HepG2 (cell line): ENCODE results near the gene BBS1. TPM values are rescaled to one million over a fixed set of nuclear protein-coding genes. Genes with fewer than 3 reads are reported as not detected.

Experiments
- ESRRA ChIP-seq: sonication (generic); formaldehyde crosslinking; IDR thresholded peaks from 2 replicates; pipeline ENCODE4 v1.5.1; 2020; ENCODE audit warnings: mild to moderate bottlenecking, low read depth, missing genetic modification reagents
- HOXA5 ChIP-seq: sonication (generic); formaldehyde crosslinking; IDR thresholded peaks from 2 replicates; pipeline ENCODE4 v1.4.0; 2020; ENCODE audit warnings: missing genetic modification reagents
- ZNF557 ChIP-seq: sonication (generic); formaldehyde crosslinking; IDR thresholded peaks from 2 replicates; pipeline ENCODE4 v1.4.0; 2020; ENCODE audit warnings: missing genetic modification reagents
- ZNF761 ChIP-seq: sonication (generic); formaldehyde crosslinking; conservative IDR thresholded peaks from 2 replicates; pipeline ENCODE4 v1.4.0; 2020; ENCODE audit warnings: mild to moderate bottlenecking, missing genetic modification reagents
- polyA plus RNA-seq, 8 experiments: library from polyadenylated mRNA; depleted of rRNA in 3 of 8; stranded (reverse) in 7 of 8; unstranded in 1 of 8; fragments of >200 nt; fragmentation: Illumina TruSeq in 4 of 8; extraction: Trizol in 4 of 8; gene quantifications; 2 replicates each; pipeline versions ENCODE4 v1.2.1 to v1.2.3, GENCODE V29; 2011 to 2016; ENCODE audit warnings: low read depth in 4 of 8, missing spikeins in 1 of 8, mixed read lengths in 1 of 8; ENCODE audit not compliant: insufficient read depth in 1 of 8
- total RNA-seq, 5 experiments: library from RNA; depleted of rRNA; stranded (reverse); fragments of >200 nt; fragmentation: Illumina TruSeq; extraction: Trizol; gene quantifications; 2 replicates each; pipeline ENCODE4 v1.2.3, GENCODE V29; 2016; ENCODE audit warnings: low read depth in 1 of 5
- TF ChIP-seq, protein P1 (sequence below): sonication (generic); formaldehyde crosslinking; conservative IDR thresholded peaks from 2 replicates; pipeline ENCODE4 v1.8.0; 2022; ENCODE audit warnings: missing genetic modification reagents
- TF ChIP-seq, protein P2 (sequence below): sonication (generic); formaldehyde crosslinking; IDR thresholded peaks from 2 replicates; pipeline ENCODE4 v1.5.0; 2020; ENCODE audit warnings: mild to moderate bottlenecking, missing genetic modification reagents
- TF ChIP-seq, protein P3 (sequence below): sonication (generic); formaldehyde crosslinking; IDR thresholded peaks from 2 replicates; pipeline ENCODE4 v1.5.0; 2020; ENCODE audit warnings: mild to moderate bottlenecking, missing genetic modification reagents
- TF ChIP-seq, protein P4 (sequence below): sonication (generic); formaldehyde crosslinking; IDR thresholded peaks from 2 replicates; pipeline ENCODE4 v1.4.0; 2020; ENCODE audit warnings: missing genetic modification reagents
- TF ChIP-seq, protein P5 (sequence below): sonication (generic); formaldehyde crosslinking; IDR thresholded peaks from 2 replicates; pipeline ENCODE4 v1.5.1; 2020; ENCODE audit warnings: mild to moderate bottlenecking, missing genetic modification reagents, borderline replicate concordance
- TF ChIP-seq, protein P6 (sequence below): sonication (generic); formaldehyde crosslinking; IDR thresholded peaks from 2 replicates; pipeline ENCODE4 v1.8.1; 2023; ENCODE audit warnings: mild to moderate bottlenecking, inconsistent platforms, moderate library complexity, missing genetic modification reagents, borderline replicate concordance
- TF ChIP-seq, protein P7 (sequence below): sonication (generic); formaldehyde crosslinking; IDR thresholded peaks from 2 replicates; pipeline ENCODE4 v1.8.1; 2023; ENCODE audit warnings: mild to moderate bottlenecking, missing genetic modification reagents, borderline replicate concordance

Gene BBS1
- total and polyA plus RNA-seq, 2 of the 13 experiments (the other 11 are each of a cell fraction or from before 2014, with no cell fraction given) = 11.7 to 14.1 TPM

DNA sequence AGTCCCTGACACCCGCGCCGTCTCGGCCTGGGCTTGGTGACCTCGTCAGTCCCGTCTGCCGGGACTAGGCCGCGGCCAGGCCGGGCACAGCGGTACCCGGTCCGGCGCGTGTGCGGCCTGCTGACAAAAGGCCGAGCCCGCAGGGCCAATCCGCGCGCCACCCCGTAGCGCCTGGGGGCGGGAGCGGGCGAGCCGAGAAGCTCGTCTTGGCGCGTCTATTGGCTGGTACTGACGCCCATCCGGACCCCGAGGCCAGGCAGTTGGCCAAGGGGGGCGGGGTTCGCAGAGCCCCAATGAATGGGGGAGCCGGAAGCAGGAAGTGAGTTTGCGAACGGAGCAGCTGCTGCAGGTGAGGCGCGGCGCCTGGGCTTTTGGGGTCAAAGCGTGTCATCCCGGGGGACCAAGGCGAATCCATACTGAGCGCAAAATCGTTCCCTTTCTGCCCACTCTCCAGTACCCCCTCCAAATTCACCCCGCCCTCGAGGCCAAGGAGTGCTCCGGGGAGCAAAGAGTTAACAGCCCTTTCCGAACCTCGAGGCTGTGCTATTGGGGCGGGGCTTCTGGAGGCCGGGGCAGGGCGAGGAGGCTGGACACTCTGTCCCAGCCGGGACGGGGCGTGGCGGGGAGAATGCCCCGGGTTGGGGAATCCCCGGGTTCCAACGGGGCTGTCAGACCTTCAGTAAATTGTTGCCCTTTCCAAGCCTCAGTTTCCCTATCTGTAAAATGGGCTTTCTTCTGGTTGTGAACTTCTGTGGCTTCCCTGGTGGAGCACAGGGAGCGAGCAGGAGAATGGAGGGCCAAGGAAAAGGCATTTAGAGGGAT, 30.1 kb upstream of the BBS1 start, which contains the start of gene DPP3 (continued):
- TF ChIP-seq, protein P1, sequence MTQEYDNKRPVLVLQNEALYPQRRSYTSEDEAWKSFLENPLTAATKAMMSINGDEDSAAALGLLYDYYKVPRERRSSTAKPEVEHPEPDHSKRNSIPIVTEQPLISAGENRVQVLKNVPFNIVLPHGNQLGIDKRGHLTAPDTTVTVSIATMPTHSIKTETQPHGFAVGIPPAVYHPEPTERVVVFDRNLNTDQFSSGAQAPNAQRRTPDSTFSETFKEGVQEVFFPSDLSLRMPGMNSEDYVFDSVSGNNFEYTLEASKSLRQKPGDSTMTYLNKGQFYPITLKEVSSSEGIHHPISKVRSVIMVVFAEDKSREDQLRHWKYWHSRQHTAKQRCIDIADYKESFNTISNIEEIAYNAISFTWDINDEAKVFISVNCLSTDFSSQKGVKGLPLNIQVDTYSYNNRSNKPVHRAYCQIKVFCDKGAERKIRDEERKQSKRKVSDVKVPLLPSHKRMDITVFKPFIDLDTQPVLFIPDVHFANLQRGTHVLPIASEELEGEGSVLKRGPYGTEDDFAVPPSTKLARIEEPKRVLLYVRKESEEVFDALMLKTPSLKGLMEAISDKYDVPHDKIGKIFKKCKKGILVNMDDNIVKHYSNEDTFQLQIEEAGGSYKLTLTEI (CRISPR knock-in tag) = no peak
- TF ChIP-seq ZNF557 (CRISPR knock-in tag) = no peak
- 0 out of 2 replicates have a peak, but pooled peaks have one; percentile 12 for TF ChIP-seq HOXA5
- TF ChIP-seq, protein P2, sequence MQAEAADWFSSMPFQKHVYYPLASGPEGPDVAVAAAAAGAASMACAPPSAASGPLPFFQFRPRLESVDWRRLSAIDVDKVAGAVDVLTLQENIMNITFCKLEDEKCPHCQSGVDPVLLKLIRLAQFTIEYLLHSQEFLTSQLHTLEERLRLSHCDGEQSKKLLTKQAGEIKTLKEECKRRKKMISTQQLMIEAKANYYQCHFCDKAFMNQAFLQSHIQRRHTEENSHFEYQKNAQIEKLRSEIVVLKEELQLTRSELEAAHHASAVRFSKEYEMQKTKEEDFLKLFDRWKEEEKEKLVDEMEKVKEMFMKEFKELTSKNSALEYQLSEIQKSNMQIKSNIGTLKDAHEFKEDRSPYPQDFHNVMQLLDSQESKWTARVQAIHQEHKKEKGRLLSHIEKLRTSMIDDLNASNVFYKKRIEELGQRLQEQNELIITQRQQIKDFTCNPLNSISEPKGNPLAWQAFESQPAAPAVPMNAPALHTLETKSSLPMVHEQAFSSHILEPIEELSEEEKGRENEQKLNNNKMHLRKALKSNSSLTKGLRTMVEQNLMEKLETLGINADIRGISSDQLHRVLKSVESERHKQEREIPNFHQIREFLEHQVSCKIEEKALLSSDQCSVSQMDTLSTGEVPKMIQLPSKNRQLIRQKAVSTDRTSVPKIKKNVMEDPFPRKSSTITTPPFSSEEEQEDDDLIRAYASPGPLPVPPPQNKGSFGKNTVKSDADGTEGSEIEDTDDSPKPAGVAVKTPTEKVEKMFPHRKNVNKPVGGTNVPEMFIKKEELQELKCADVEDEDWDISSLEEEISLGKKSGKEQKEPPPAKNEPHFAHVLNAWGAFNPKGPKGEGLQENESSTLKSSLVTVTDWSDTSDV (CRISPR knock-in tag) = peak; percentile 88; the same call in 1 of the 2 replicates
- TF ChIP-seq ZNF761 (CRISPR knock-in tag) = 0 out of 2 replicates have a peak, but pooled peaks have one; percentile 13
- TF ChIP-seq, protein P3, sequence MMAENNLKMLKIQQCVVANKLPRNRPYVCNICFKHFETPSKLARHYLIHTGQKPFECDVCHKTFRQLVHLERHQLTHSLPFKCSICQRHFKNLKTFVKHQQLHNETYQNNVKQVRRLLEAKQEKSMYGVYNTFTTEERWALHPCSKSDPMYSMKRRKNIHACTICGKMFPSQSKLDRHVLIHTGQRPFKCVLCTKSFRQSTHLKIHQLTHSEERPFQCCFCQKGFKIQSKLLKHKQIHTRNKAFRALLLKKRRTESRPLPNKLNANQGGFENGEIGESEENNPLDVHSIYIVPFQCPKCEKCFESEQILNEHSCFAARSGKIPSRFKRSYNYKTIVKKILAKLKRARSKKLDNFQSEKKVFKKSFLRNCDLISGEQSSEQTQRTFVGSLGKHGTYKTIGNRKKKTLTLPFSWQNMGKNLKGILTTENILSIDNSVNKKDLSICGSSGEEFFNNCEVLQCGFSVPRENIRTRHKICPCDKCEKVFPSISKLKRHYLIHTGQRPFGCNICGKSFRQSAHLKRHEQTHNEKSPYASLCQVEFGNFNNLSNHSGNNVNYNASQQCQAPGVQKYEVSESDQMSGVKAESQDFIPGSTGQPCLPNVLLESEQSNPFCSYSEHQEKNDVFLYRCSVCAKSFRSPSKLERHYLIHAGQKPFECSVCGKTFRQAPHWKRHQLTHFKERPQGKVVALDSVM (CRISPR knock-in tag) = no peak
- no peak; the same call in 1 of the 2 replicates for TF ChIP-seq ESRRA
- TF ChIP-seq, protein P4, sequence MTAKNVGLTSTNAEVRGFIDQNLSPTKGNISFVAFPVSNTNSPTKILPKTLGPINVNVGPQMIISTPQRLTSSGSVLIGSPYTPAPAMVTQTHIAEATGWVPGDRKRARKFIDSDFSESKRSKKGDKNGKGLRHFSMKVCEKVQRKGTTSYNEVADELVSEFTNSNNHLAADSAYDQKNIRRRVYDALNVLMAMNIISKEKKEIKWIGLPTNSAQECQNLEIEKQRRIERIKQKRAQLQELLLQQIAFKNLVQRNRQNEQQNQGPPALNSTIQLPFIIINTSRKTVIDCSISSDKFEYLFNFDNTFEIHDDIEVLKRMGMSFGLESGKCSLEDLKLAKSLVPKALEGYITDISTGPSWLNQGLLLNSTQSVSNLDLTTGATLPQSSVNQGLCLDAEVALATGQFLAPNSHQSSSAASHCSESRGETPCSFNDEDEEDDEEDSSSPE (CRISPR knock-in tag) = peak; percentile 73
- TF ChIP-seq, protein P5, sequence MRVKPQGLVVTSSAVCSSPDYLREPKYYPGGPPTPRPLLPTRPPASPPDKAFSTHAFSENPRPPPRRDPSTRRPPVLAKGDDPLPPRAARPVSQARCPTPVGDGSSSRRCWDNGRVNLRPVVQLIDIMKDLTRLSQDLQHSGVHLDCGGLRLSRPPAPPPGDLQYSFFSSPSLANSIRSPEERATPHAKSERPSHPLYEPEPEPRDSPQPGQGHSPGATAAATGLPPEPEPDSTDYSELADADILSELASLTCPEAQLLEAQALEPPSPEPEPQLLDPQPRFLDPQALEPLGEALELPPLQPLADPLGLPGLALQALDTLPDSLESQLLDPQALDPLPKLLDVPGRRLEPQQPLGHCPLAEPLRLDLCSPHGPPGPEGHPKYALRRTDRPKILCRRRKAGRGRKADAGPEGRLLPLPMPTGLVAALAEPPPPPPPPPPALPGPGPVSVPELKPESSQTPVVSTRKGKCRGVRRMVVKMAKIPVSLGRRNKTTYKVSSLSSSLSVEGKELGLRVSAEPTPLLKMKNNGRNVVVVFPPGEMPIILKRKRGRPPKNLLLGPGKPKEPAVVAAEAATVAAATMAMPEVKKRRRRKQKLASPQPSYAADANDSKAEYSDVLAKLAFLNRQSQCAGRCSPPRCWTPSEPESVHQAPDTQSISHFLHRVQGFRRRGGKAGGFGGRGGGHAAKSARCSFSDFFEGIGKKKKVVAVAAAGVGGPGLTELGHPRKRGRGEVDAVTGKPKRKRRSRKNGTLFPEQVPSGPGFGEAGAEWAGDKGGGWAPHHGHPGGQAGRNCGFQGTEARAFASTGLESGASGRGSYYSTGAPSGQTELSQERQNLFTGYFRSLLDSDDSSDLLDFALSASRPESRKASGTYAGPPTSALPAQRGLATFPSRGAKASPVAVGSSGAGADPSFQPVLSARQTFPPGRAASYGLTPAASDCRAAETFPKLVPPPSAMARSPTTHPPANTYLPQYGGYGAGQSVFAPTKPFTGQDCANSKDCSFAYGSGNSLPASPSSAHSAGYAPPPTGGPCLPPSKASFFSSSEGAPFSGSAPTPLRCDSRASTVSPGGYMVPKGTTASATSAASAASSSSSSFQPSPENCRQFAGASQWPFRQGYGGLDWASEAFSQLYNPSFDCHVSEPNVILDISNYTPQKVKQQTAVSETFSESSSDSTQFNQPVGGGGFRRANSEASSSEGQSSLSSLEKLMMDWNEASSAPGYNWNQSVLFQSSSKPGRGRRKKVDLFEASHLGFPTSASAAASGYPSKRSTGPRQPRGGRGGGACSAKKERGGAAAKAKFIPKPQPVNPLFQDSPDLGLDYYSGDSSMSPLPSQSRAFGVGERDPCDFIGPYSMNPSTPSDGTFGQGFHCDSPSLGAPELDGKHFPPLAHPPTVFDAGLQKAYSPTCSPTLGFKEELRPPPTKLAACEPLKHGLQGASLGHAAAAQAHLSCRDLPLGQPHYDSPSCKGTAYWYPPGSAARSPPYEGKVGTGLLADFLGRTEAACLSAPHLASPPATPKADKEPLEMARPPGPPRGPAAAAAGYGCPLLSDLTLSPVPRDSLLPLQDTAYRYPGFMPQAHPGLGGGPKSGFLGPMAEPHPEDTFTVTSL (CRISPR knock-in tag) = no peak
- TF ChIP-seq, protein P6, sequence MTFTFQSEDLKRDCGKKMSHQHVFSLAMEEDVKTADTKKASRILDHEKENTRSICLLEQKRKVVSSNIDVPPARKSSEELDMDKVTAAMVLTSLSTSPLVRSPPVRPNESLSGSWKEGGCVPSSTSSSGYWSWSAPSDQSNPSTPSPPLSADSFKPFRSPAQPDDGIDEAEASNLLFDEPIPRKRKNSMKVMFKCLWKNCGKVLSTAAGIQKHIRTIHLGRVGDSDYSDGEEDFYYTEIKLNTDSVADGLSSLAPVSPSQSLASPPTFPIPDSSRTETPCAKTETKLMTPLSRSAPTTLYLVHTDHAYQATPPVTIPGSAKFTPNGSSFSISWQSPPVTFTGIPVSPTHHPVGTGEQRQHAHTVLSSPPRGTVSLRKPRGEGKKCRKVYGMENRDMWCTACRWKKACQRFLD (CRISPR knock-in tag) = peak; percentile 30; the same call in 1 of the 2 replicates
- TF ChIP-seq, protein P7, sequence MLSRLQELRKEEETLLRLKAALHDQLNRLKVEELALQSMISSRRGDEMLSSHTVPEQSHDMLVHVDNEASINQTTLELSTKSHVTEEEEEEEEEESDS (CRISPR knock-in tag) = no peak
